Measurements from ENCODE around the gene ASIC5. TPM values are rescaled to one million over a fixed set of nuclear protein-coding genes. Genes with fewer than 3 reads are reported as not detected.

ASIC5 gene
- total RNA-seq, 1 experiment from 2014 or later: not detected

- Histone ChIP-seq H3K36me3 (ENCODE audit: control insufficient read depth, insufficient read depth, low read length) (no peaks in the 10 kb centered on the region), H3K27me3 (replicated peaks; ENCODE audit: control insufficient read depth, insufficient read depth, low read length) (no peaks in the 10 kb centered on the region), H3K4me3 (ENCODE audit: low read depth, low read length) (no peak overlapping the region), H3K9me3 (no peaks in the 10 kb centered on the region; the same call in 1 of the 2 replicates), H3K4me1 (no peaks in the 10 kb centered on the region)
- ChIA-PET CTCF (no interaction called here), POLR2A (no interaction called here)
- H3K4me1 Mint-ChIP-seq (ENCODE audit: low read depth, unreplicated experiment): no peaks in the 10 kb centered on the region
- peaks cover 42% of the 10 kb centered on the region for H3K9me3 Mint-ChIP-seq (ENCODE audit: unreplicated experiment)
- intact Hi-C loops (cut with micrococcal nuclease; ENCODE audit: unreplicated experiment): no loop called here
- BruUV-seq (replicated peaks): no TSS peak
- H3K27me3 Mint-ChIP-seq (ENCODE audit: insufficient read depth, unreplicated experiment): no peaks in the 10 kb centered on the region
- H3K27ac Mint-ChIP-seq (ENCODE audit: unreplicated experiment): no peak overlapping the region
- DNase-seq: no peak
- H3K4me3 Mint-ChIP-seq (ENCODE audit: unreplicated experiment): no peak overlapping the region
- TF ChIP-seq CTCF (IDR thresholded peaks at IDR 0.05; ENCODE audit: insufficient read depth in 1 of 2, low read depth in 1 of 2, low read length in 1 of 2, severe bottlenecking in 1 of 2, unreplicated experiment in 1 of 2): no peak
- no peaks in the 10 kb centered on the region for H3K36me3 Mint-ChIP-seq (ENCODE audit: insufficient read depth, unreplicated experiment)
Measured at GRCh38 chr4:155887847-155888570, 21.9 kb upstream of the ASIC5 start.

GRCh38 chr4:155887045-155887444 lies 21.0 kb upstream of the ASIC5 start:
- Mint-ChIP-seq H3K27me3 (ENCODE audit: insufficient read depth, unreplicated experiment) (no peaks in the 10 kb centered on the region), H3K4me1 (ENCODE audit: low read depth, unreplicated experiment) (no peaks in the 10 kb centered on the region), H3K4me3 (ENCODE audit: unreplicated experiment) (no peak overlapping the region), H3K9me3 (ENCODE audit: unreplicated experiment) (peaks cover 40% of the 10 kb centered on the region), H3K36me3 (ENCODE audit: insufficient read depth, unreplicated experiment) (no peaks in the 10 kb centered on the region), H3K27ac (ENCODE audit: unreplicated experiment) (no peak overlapping the region)
- no TSS peak for BruUV-seq (replicated peaks)
- H3K36me3 ChIP-seq (ENCODE audit: control insufficient read depth, insufficient read depth, low read length): no peaks in the 10 kb centered on the region
- H3K27me3 ChIP-seq (replicated peaks; ENCODE audit: control insufficient read depth, insufficient read depth, low read length): no peaks in the 10 kb centered on the region
- no peaks in the 10 kb centered on the region; the same call in 1 of the 2 replicates for H3K9me3 ChIP-seq
- TF ChIP-seq CTCF (IDR thresholded peaks at IDR 0.05; ENCODE audit: insufficient read depth in 1 of 2, low read depth in 1 of 2, low read length in 1 of 2, severe bottlenecking in 1 of 2, unreplicated experiment in 1 of 2): no peak
- ChIA-PET POLR2A (no interaction called here), CTCF (no interaction called here)
- DNase-seq: no peak
- intact Hi-C loops (cut with micrococcal nuclease; ENCODE audit: unreplicated experiment): no loop called here
- no peaks in the 10 kb centered on the region for H3K4me1 ChIP-seq
- no peak overlapping the region for H3K4me3 ChIP-seq (ENCODE audit: low read depth, low read length)

GRCh38 chr4:155885666-155886065 lies 19.6 kb upstream of the ASIC5 start:
- H3K36me3 ChIP-seq (ENCODE audit: control insufficient read depth, insufficient read depth, low read length): no peaks in the 10 kb centered on the region
- no peaks in the 10 kb centered on the region for H3K4me1 ChIP-seq
- peaks cover 26% of the 10 kb centered on the region for H3K9me3 Mint-ChIP-seq (ENCODE audit: unreplicated experiment)
- H3K4me3 Mint-ChIP-seq (ENCODE audit: unreplicated experiment): no peak overlapping the region
- ChIA-PET POLR2A (no interaction called here), CTCF (no interaction called here)
- H3K27me3 ChIP-seq (replicated peaks; ENCODE audit: control insufficient read depth, insufficient read depth, low read length): no peaks in the 10 kb centered on the region
- H3K4me1 Mint-ChIP-seq (ENCODE audit: low read depth, unreplicated experiment): no peaks in the 10 kb centered on the region
- no peak overlapping the region for H3K27ac Mint-ChIP-seq (ENCODE audit: unreplicated experiment)
- H3K27me3 Mint-ChIP-seq (ENCODE audit: insufficient read depth, unreplicated experiment): no peaks in the 10 kb centered on the region
- H3K9me3 ChIP-seq: no peaks in the 10 kb centered on the region
- DNase-seq: no peak
- TF ChIP-seq CTCF (IDR thresholded peaks at IDR 0.05; ENCODE audit: insufficient read depth in 1 of 2, low read depth in 1 of 2, low read length in 1 of 2, severe bottlenecking in 1 of 2, unreplicated experiment in 1 of 2): no peak
- intact Hi-C loops (cut with micrococcal nuclease; ENCODE audit: unreplicated experiment): no loop called here
- H3K4me3 ChIP-seq (ENCODE audit: low read depth, low read length): no peak overlapping the region
- no peaks in the 10 kb centered on the region for H3K36me3 Mint-ChIP-seq (ENCODE audit: insufficient read depth, unreplicated experiment)
- BruUV-seq (replicated peaks): no TSS peak

Measured in Caco-2 (cell line).